PC-3 (cell line): ENCODE measurements around the gene JAK2. TPM values are rescaled to one million over a fixed set of nuclear protein-coding genes. Genes with fewer than 3 reads are reported as not detected.
A peak's percentile ranks its signal among the peaks of the same experiment; 100 is the strongest.
"Not testable (repeated sequence)": the region's sequence is repeated elsewhere in the genome, so short reads cannot be mapped to it uniquely, and the experiment has no call there.

Experiments used
- ATAC-seq: fragments of 200-7000 bp; cut with Tn5 transposase; 2 replicates; pipeline ENCODE4 v1.9.1; 2020; ENCODE audit warnings: mild to moderate bottlenecking, moderate library complexity
- BruUV-seq: library from RNA; stranded (reverse); fragments of 400-500 nt; replicated peaks from 2 replicates; lab custom pipeline; 2021; lab: Mats Ljungman, UMichigan
- CTCF ChIA-PET: fragments of 300-600 bp; sonication (Branson Sonifier 250); formaldehyde crosslinking; loops from one replicate; lab custom pipeline; 2022; ENCODE audit warnings: antibody characterized with exemption; lab: Charles Lee
- POLR2A ChIA-PET: fragments of 300-600 bp; sonication (Branson Sonifier 250); formaldehyde crosslinking; loops from one replicate; lab custom pipeline; 2022; ENCODE audit warnings: antibody characterized with exemption; ENCODE audit not compliant: unreplicated experiment; lab: Charles Lee
- DNase-seq: peaks from one replicate; pipeline ENCODE4 v3.0.0-alpha.2; 2015
- H2AFZ ChIP-seq: fragments of 300-600 bp; sonication (generic); 2 replicates; pipeline ENCODE4 v1.6.0; 2016; ENCODE audit warnings: antibody characterized with exemption, low read length
- H3F3A ChIP-seq: fragments of 300-600 bp; sonication (generic); one replicate; pipeline ENCODE4 v1.6.0; 2017; ENCODE audit warnings: antibody characterized with exemption, low read length, control low read depth, mild to moderate bottlenecking; ENCODE audit not compliant: unreplicated experiment
- H3K27ac ChIP-seq: fragments of 300-600 bp; sonication (generic); 2 replicates; pipeline ENCODE4 v1.5.1; 2016; ENCODE audit warnings: mild to moderate bottlenecking, low read length
- H3K27me3 ChIP-seq: fragments of 300-600 bp; sonication (generic); 2 replicates; pipeline ENCODE4 v1.6.1; 2016; ENCODE audit warnings: low read length, mixed read lengths
- H3K36me3 ChIP-seq: fragments of 300-600 bp; sonication (generic); 2 replicates; pipeline ENCODE4 v1.6.1; 2016; ENCODE audit warnings: low read depth, mixed run types, low read length, mixed read lengths
- H3K4me1 ChIP-seq: fragments of 300-600 bp; sonication (generic); 2 replicates; pipeline ENCODE4 v1.5.1; 2016; ENCODE audit warnings: low read length; ENCODE audit not compliant: insufficient read depth
- H3K4me2 ChIP-seq: fragments of 300-600 bp; sonication (generic); 2 replicates; pipeline ENCODE4 v1.6.0; 2016; ENCODE audit warnings: low read length
- H3K4me3 ChIP-seq: fragments of 300-600 bp; sonication (generic); 2 replicates; pipeline ENCODE4 v1.5.1; 2016; ENCODE audit warnings: mild to moderate bottlenecking, low read length, mixed read lengths
- H3K79me2 ChIP-seq: fragments of 300-600 bp; sonication (generic); 2 replicates; pipeline ENCODE4 v1.6.1; 2017; ENCODE audit warnings: low read length, mixed read lengths
- H3K9ac ChIP-seq: fragments of 300-600 bp; sonication (generic); 2 replicates; pipeline ENCODE4 v1.6.0; 2016; ENCODE audit warnings: mild to moderate bottlenecking, low read length
- H3K9me2 ChIP-seq: fragments of 300-600 bp; sonication (generic); replicated peaks from 2 replicates; pipeline ENCODE4 v1.6.1; 2016; ENCODE audit warnings: mixed run types, low read length, mixed read lengths
- H3K9me3 ChIP-seq: fragments of 300-600 bp; sonication (generic); 2 replicates; pipeline ENCODE4 v1.6.1; 2016; ENCODE audit warnings: low read length, mixed read lengths
- H4K20me1 ChIP-seq: fragments of 300-600 bp; sonication (generic); 2 replicates; pipeline ENCODE4 v1.6.1; 2016; ENCODE audit warnings: low read length, mixed read lengths
- CTCF ChIP-seq: fragments of 300-600 bp; sonication (generic); conservative IDR thresholded peaks from 2 replicates; pipeline ENCODE4 v1.5.1; 2017; ENCODE audit warnings: antibody characterized with exemption, low read depth, mild to moderate bottlenecking, low read length
- EZH2 ChIP-seq: fragments of 300-600 bp; sonication (generic); IDR thresholded peaks from one replicate; pipeline ENCODE4 v1.6.1; 2017; ENCODE audit warnings: antibody characterized with exemption, mild to moderate bottlenecking, low read length; ENCODE audit not compliant: unreplicated experiment
- EZH2phosphoT487 ChIP-seq: fragments of 300-600 bp; sonication (generic); IDR thresholded peaks from 2 replicates; pipeline ENCODE4 v1.6.1; 2018; ENCODE audit warnings: mild to moderate bottlenecking, antibody characterized with exemption, low read length, borderline replicate concordance
- intact Hi-C: fragments of 100-400 bp; cut with micrococcal nuclease; formaldehyde crosslinking; loops from 2 replicates; pipeline ENCODE4 v1.9.0; 2023
- total RNA-seq: library from RNA; depleted of rRNA; stranded (reverse); fragments of >200 nt; gene quantifications from 2 replicates; pipeline ENCODE4 v1.2.3, GENCODE V29; 2014

The JAK2 gene
- total RNA-seq, 1 experiment from 2014 or later, result 11.2 TPM

- H3K4me3 ChIP-seq, result no peak overlapping the region
- intact Hi-C loops, result loop anchor here (1.0 kb wide), 1 partner anchor 41 kb away; no protein-coding TSS in a partner anchor
- no peak overlapping the region for H2AFZ ChIP-seq
- POLR2A ChIA-PET, result no interaction called here
- ATAC-seq, result no peak
- no peak overlapping the region for H3K27ac ChIP-seq
- no peak overlapping the region for H3K9ac ChIP-seq
- TF ChIP-seq EZH2phosphoT487 (no peak), EZH2 (no peak), CTCF (no peak)
- DNase-seq, result no peak
- peaks cover 8% of the 10 kb centered on the region; the same call in 1 of the 2 replicates for H3K4me1 ChIP-seq
- no peaks in the 10 kb centered on the region for H4K20me1 ChIP-seq
- no peaks in the 10 kb centered on the region for H3K9me2 ChIP-seq
- no peaks in the 10 kb centered on the region for H3K9me3 ChIP-seq
- no peaks in the 10 kb centered on the region for H3K27me3 ChIP-seq
- BruUV-seq, result no TSS peak
- no peaks in the 10 kb centered on the region for H3K36me3 ChIP-seq
- H3K79me2 ChIP-seq, result no peaks in the 10 kb centered on the region
- CTCF ChIA-PET, result no interaction called here
- no peaks in the 10 kb centered on the region for H3F3A ChIP-seq
- H3K4me2 ChIP-seq, result no peak overlapping the region
Measured at GRCh38 chr9:4939118-4939561, 45.9 kb upstream of the JAK2 start.

GRCh38 chr9:4942042-4942691, 42.9 kb upstream of the JAK2 start:
- ATAC-seq, intact Hi-C loops, H3K27ac ChIP-seq, H3K9me2 ChIP-seq, H3K27me3 ChIP-seq, H3F3A ChIP-seq, H4K20me1 ChIP-seq, H3K9me3 ChIP-seq, H2AFZ ChIP-seq, H3K79me2 ChIP-seq, H3K9ac ChIP-seq, H3K36me3 ChIP-seq, POLR2A ChIA-PET, CTCF ChIA-PET, H3K4me2 ChIP-seq, H3K4me1 ChIP-seq, H3K4me3 ChIP-seq, BruUV-seq: not testable (repeated sequence)
- DNase-seq, result peak; percentile 18

GRCh38 chr9:4943346-4943745, 41.7 kb upstream of the JAK2 start:
- no peak for TF ChIP-seq CTCF
- no peak for TF ChIP-seq EZH2
- no peak for TF ChIP-seq EZH2phosphoT487
- H3K79me2 ChIP-seq, result no peaks in the 10 kb centered on the region
- H3K9ac ChIP-seq, result no peak overlapping the region
- BruUV-seq, result no TSS peak
- no peak for ATAC-seq
- no peak overlapping the region for H2AFZ ChIP-seq
- H3K9me2 ChIP-seq, result no peaks in the 10 kb centered on the region
- H3K27ac ChIP-seq, result no peak overlapping the region
- no peaks in the 10 kb centered on the region for H3K9me3 ChIP-seq
- H3K4me1 ChIP-seq, result peaks cover 7% of the 10 kb centered on the region; the same call in 1 of the 2 replicates
- CTCF ChIA-PET, result no interaction called here
- DNase-seq, result no peak
- no peak overlapping the region for H3K4me2 ChIP-seq
- no peaks in the 10 kb centered on the region for H3F3A ChIP-seq
- intact Hi-C loops, result no loop called here
- H3K4me3 ChIP-seq, result no peak overlapping the region
- POLR2A ChIA-PET, result no interaction called here
- no peaks in the 10 kb centered on the region for H3K36me3 ChIP-seq
- no peaks in the 10 kb centered on the region for H4K20me1 ChIP-seq
- no peaks in the 10 kb centered on the region for H3K27me3 ChIP-seq

- H3K4me2 ChIP-seq, ATAC-seq, H4K20me1 ChIP-seq, H3K27ac ChIP-seq, H3K79me2 ChIP-seq, H3K9me3 ChIP-seq, H3K9ac ChIP-seq, H3K4me3 ChIP-seq, H3K4me1 ChIP-seq, intact Hi-C loops, H3K36me3 ChIP-seq, H2AFZ ChIP-seq, CTCF ChIA-PET, DNase-seq, POLR2A ChIA-PET, H3K9me2 ChIP-seq, H3K27me3 ChIP-seq, H3F3A ChIP-seq, BruUV-seq: not testable (repeated sequence)
Measured at GRCh38 chr9:4944431-4945211, 40.5 kb upstream of the JAK2 start.
